NCI-H1694 (cell line): ENCODE results near the gene HERC6.
"Not testable (repeated sequence)": the region's sequence is repeated elsewhere in the genome, so short reads cannot be mapped to it uniquely, and the experiment has no call there.

Experiments
- DNase-seq: peaks from one replicate; lab custom pipeline; 2025; lab: John Stamatoyannopoulos, UW

The HERC6 gene

DNA sequence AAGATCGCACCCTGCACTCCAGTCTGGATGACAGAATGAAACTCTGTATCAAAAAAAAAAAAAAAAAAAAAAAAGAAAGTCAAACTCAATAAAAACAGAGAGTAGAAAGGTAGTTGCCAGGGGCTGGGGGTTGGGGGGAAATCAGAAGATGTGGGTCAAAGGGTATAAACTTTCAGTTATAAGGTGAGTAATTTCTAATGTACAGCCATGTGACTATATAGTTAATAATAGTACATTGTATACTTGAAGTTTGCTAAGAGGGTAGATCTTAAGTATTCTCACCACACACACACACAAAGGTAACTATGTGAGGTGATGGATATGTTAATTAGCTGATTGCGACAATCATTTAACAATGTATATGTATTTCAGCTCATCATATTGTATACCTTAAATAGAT lies 11.5 kb downstream of the HERC6 start:
- DNase-seq: no peak

GRCh38 chr4:88391703-88392102 lies 13.1 kb downstream of the HERC6 start:
- DNase-seq: no peak

- no peak for DNase-seq
Measured at GRCh38 chr4:88396681-88397080, 18.0 kb downstream of the HERC6 start.

DNA sequence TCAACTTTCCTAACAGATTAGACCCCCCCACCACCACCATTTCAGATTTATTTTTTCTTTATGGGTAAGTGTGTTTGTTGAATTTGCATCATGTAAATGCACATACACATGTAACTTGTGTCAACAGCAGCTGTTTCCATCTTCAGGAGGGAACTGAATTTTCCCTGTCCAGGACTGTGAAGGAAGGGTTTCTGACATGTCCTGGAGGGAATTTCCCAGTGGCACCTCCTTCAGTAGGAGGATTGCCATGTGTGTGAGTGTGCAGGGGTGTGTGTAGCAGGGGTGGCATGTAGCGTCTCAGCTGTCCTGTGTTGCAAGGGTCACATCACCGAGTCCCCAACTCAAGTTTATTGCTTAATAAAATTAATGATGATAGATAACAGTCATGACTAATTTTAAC lies 19.7 kb downstream of the HERC6 start:
- no peak for DNase-seq

GRCh38 chr4:88409206-88409605 lies 30.6 kb downstream of the HERC6 start:
- no peak for DNase-seq

- DNase-seq: no peak
Measured at GRCh38 chr4:88409789-88410188, 31.1 kb downstream of the HERC6 start.

DNA sequence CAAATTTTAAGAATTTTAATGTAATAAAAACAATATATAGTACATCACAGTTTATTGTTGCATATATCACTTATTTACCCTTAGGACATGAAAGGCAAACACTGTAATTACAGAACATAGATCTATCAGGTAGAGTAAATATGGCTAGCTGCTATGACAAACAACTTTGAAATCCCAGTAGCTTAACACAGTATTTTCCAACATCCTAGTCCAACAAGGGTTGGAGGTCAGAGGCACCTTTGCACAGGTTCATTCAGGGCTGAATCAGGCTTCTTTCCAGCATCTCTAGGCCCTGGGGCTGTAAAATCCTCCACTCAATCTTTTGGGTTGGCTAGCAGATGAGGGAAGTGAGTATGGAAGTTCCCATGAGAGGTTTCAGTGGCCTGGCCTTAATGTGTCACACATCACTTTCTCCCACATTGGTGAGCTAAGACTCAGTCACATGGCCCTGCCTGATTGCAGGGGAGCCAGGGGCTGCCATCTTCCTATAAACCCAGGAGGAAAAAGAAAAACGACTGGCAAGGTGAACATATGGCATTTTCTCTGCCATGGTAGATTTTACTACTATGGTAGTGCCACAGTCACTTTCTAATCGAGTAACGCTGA lies 32.9 kb downstream of the HERC6 start:
- DNase-seq: no peak

DNA sequence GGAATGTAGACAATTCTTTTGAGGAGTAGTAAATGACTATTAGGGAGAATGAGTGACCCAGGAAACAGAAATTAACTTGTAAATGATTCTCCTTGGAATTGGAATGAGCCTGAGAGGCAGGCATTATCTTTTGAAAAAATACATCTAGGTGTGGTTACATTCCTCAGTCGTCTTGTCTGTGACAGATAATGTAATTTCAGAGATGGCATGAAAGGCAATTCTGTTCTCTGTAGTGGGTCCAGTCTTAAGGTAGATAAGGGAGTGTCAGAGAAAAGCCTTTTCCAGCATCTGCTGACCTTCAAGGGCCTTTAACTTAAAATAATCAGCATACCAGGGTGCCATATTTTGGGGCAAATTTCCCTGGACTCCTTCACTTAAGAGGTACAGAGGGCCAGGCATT lies 35.1 kb downstream of the HERC6 start:
- DNase-seq: no peak

DNA sequence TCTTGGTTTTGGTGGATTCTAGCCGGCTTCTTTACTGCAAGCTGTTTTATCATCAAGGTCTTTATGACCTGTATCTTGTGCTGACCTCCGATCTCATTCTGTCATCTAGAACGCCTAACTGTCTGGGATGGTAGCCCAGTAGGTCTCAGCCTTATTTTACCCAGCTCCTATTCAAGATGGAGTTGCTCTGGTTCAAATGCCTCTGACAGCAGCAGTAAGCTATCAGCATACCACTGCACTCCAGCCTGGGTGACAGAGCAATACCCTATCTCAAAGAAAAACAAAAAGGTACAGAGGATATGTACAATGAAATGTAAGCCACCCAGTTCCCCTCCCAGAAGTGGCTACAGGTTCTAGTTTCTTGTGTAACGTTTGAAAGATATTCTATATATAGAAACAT lies 36.1 kb downstream of the HERC6 start:
- no peak for DNase-seq

GRCh38 chr4:88415982-88416381 lies 37.3 kb downstream of the HERC6 start:
- no peak for DNase-seq

- no peak for DNase-seq
Measured at GRCh38 chr4:88418411-88418810, 39.8 kb downstream of the HERC6 start.

- DNase-seq: no peak
Measured at GRCh38 chr4:88419874-88420273, 41.2 kb downstream of the HERC6 start.

DNA sequence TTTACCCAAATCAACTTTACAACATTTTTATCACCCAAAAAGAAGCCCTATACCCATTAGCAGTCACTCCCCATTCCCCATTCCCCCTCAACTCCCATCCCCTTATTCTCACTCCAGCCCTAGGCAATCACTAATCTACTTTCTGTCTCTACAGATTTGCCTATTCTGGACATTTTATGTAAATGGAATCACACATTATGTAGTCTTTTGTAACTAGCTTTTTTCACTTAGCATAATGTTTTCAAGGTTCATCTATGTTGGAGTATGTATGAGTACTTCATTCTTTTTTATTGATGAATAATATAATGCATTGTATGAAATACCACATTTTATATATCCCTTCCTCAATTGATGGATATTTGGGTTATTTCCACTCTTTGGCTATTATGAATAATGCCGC lies 42.2 kb downstream of the HERC6 start:
- no peak for DNase-seq

DNA sequence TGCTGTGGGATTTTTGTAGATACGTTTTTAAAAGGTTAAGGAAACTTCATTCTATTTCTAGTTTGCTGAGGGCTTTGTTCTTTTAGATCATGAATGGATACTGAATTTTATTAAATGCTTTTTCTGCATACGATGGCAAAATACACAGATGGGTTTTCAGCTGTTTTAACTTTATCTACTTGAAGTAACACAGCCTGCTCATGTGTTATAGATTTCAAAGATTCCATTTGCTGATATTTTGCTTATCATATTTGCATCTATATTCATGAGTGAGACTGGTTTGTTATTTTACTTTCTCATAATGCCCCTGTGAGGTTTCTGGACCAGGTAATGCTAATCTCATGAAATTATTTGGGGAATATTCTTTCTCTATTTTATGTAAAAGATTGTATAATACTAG lies 43.8 kb downstream of the HERC6 start:
- DNase-seq: no peak

GRCh38 chr4:88429401-88429800 lies 50.7 kb downstream of the HERC6 start:
- DNase-seq: no peak

DNA sequence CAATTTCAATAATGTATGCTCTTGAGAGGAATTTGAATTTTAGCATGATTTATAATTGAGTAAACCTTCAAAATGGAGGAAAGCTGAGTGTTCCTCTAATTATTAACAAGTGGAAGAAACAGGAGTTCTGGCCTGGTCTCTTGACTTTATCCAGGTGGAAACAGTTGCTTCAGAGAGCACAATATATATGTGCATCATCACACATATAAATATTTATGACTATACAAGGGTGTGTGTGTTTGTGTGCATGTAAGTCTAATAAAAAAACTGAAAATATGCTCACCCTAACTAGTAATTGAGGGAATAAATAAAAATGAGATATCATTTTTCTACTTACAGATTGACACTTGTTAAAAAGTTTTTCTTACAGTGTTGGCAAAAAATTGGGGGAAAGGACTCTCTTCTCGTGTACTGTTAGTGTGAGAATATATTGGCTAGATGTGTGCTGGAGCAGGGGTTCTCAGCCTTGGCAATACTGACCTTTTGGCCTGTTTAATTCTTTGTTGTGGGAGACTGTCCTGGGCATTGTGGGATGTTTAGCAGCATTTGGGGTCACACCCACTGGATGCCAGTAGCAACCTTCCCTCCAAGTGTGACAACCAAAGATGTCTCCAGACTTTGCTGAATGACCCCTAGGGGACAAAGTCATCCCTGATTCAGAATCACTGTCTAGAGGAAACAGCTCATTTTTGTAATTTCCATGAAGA lies 57.5 kb downstream of the HERC6 start:
- DNase-seq: no peak

- DNase-seq: not testable (repeated sequence)
Measured at GRCh38 chr4:88437873-88438272, 59.2 kb downstream of the HERC6 start.

- DNase-seq: no peak
Measured at GRCh38 chr4:88439161-88439760, 60.6 kb downstream of the HERC6 start.

- DNase-seq: no peak
Measured at GRCh38 chr4:88440146-88440545, 61.5 kb downstream of the HERC6 start.

DNA sequence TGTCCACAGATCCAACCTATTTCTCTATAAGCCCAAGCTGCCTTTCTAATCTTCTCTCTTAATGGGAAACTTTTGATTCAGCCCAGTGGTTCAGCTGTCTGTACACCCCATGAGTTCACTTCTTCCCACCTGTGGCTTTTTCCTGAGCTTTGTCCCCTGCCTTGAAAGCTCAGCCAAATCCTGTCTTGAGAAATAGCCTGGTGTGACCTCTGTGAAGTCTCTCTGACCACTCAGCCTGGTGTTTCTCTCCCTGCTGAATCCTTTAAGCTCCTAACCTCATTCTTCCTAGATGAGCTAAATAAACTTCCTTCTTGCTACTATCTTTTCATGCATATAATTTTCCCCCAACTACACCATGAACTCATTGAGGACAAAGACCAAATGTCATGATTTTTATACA lies 63.0 kb downstream of the HERC6 start:
- DNase-seq: no peak

- no peak for DNase-seq
Measured at GRCh38 chr4:88442689-88443191, 64.1 kb downstream of the HERC6 start.

DNA sequence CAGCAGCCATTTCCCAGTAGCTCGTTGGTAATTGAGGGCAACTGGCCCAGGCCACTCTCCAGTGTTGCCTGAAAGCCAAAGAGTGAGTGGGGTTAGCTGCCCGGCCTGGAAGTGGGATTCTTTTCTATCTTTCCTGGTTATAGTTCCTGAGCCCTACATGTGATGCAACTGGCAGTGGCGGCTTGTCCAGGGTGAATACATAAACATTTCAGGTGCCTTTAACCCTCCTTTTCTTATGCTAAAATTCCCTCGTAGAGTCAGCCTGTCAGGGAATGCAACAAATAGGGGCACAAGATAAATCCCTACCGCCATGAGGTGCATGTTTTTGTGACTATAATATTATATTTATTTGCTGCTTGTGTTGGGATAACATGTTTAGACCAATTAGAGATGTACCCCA lies 64.8 kb downstream of the HERC6 start:
- DNase-seq: no peak

GRCh38 chr4:88445252-88445651 lies 66.6 kb downstream of the HERC6 start:
- DNase-seq: no peak
